Measurements from ENCODE around the gene BRAF. TPM values are rescaled to one million over a fixed set of nuclear protein-coding genes. Genes with fewer than 3 reads are reported as not detected.

BRAF gene
- total and polyA plus RNA-seq, 2 of the 8 experiments (the other 6 are each of a cell fraction or from before 2014, with no cell fraction given), result 11.4 to 32.6 TPM

- TF ChIP-seq, protein P1, sequence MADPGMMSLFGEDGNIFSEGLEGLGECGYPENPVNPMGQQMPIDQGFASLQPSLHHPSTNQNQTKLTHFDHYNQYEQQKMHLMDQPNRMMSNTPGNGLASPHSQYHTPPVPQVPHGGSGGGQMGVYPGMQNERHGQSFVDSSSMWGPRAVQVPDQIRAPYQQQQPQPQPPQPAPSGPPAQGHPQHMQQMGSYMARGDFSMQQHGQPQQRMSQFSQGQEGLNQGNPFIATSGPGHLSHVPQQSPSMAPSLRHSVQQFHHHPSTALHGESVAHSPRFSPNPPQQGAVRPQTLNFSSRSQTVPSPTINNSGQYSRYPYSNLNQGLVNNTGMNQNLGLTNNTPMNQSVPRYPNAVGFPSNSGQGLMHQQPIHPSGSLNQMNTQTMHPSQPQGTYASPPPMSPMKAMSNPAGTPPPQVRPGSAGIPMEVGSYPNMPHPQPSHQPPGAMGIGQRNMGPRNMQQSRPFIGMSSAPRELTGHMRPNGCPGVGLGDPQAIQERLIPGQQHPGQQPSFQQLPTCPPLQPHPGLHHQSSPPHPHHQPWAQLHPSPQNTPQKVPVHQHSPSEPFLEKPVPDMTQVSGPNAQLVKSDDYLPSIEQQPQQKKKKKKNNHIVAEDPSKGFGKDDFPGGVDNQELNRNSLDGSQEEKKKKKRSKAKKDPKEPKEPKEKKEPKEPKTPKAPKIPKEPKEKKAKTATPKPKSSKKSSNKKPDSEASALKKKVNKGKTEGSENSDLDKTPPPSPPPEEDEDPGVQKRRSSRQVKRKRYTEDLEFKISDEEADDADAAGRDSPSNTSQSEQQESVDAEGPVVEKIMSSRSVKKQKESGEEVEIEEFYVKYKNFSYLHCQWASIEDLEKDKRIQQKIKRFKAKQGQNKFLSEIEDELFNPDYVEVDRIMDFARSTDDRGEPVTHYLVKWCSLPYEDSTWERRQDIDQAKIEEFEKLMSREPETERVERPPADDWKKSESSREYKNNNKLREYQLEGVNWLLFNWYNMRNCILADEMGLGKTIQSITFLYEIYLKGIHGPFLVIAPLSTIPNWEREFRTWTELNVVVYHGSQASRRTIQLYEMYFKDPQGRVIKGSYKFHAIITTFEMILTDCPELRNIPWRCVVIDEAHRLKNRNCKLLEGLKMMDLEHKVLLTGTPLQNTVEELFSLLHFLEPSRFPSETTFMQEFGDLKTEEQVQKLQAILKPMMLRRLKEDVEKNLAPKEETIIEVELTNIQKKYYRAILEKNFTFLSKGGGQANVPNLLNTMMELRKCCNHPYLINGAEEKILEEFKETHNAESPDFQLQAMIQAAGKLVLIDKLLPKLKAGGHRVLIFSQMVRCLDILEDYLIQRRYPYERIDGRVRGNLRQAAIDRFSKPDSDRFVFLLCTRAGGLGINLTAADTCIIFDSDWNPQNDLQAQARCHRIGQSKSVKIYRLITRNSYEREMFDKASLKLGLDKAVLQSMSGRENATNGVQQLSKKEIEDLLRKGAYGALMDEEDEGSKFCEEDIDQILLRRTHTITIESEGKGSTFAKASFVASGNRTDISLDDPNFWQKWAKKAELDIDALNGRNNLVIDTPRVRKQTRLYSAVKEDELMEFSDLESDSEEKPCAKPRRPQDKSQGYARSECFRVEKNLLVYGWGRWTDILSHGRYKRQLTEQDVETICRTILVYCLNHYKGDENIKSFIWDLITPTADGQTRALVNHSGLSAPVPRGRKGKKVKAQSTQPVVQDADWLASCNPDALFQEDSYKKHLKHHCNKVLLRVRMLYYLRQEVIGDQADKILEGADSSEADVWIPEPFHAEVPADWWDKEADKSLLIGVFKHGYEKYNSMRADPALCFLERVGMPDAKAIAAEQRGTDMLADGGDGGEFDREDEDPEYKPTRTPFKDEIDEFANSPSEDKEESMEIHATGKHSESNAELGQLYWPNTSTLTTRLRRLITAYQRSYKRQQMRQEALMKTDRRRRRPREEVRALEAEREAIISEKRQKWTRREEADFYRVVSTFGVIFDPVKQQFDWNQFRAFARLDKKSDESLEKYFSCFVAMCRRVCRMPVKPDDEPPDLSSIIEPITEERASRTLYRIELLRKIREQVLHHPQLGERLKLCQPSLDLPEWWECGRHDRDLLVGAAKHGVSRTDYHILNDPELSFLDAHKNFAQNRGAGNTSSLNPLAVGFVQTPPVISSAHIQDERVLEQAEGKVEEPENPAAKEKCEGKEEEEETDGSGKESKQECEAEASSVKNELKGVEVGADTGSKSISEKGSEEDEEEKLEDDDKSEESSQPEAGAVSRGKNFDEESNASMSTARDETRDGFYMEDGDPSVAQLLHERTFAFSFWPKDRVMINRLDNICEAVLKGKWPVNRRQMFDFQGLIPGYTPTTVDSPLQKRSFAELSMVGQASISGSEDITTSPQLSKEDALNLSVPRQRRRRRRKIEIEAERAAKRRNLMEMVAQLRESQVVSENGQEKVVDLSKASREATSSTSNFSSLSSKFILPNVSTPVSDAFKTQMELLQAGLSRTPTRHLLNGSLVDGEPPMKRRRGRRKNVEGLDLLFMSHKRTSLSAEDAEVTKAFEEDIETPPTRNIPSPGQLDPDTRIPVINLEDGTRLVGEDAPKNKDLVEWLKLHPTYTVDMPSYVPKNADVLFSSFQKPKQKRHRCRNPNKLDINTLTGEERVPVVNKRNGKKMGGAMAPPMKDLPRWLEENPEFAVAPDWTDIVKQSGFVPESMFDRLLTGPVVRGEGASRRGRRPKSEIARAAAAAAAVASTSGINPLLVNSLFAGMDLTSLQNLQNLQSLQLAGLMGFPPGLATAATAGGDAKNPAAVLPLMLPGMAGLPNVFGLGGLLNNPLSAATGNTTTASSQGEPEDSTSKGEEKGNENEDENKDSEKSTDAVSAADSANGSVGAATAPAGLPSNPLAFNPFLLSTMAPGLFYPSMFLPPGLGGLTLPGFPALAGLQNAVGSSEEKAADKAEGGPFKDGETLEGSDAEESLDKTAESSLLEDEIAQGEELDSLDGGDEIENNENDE (IDR thresholded peaks at IDR 0.05; ENCODE audit: insufficient replicate concordance, low read length), result no peak
- TF ChIP-seq BRCA1 (IDR thresholded peaks at IDR 0.05; ENCODE audit: low read depth, low read length) (no peak), FOSL1 (IDR thresholded peaks at IDR 0.05; ENCODE audit: insufficient read depth, low read depth, low read length) (no peak), SAP30 (IDR thresholded peaks at IDR 0.05; ENCODE audit: insufficient read depth, insufficient replicate concordance, low read length) (no peak)
Observed at GRCh38 chr7:140672382-140673062, 252.2 kb downstream of the BRAF start, which contains the start of gene ADCK2 (continued).
